Upper lobe of left lung (tissue), 4 donors: ENCODE measurements around the gene JAG2.

Experiments used
- EP300 ChIP-seq, 4 donors: sonication (generic); formaldehyde crosslinking; IDR thresholded peaks; one replicate each; pipeline ENCODE4 v1.5.1; 2017; ENCODE audit warnings: antibody characterized with exemption in 4 of 4, control low read depth in 2 of 4
- POLR2A ChIP-seq, 4 donors: fragments of 450-650 bp; IDR thresholded peaks; one replicate each; pipeline ENCODE4 v1.5.1; 2016 to 2017; ENCODE audit warnings: antibody characterized with exemption in 4 of 4, mild to moderate bottlenecking in 2 of 4

DNA sequence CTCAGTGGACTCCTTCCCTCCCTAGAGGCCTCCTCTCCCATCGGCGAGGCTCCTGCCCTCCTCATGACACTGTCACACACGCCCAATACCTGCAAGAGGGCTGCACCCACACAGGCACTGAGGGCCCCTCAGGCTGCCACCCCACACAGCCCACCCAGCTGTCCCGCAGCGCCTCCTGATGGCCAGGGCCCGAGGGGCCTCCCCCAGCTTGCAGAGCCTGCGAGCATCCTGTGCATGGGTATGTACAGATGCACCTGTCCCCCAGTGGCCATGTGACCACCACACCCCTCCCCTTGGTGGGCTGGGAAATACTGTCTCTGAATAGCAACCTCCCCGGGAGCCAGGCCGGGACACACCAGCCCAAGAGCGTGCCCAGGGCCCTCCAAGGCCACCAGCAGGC is 31.5 kb upstream of the JAG2 start:
- TF ChIP-seq EP300 (IDR thresholded peaks at IDR 0.05): no peak
- TF ChIP-seq POLR2A (IDR thresholded peaks at IDR 0.05): no peak
